GM12872 (cell line): ENCODE data around the gene ERG.

ENCODE experiments used
- CTCF ChIP-seq: IDR thresholded peaks from 3 replicates; pipeline ENCODE4 v1.5.1; 2011; ENCODE audit warnings: low read depth, mild to moderate bottlenecking, low read length, moderate library complexity; ENCODE audit not compliant: insufficient read depth

The ERG gene

GRCh38 chr21:38358098-38358497, 140.2 kb downstream of the ERG start:
- TF ChIP-seq CTCF: no peak

DNA sequence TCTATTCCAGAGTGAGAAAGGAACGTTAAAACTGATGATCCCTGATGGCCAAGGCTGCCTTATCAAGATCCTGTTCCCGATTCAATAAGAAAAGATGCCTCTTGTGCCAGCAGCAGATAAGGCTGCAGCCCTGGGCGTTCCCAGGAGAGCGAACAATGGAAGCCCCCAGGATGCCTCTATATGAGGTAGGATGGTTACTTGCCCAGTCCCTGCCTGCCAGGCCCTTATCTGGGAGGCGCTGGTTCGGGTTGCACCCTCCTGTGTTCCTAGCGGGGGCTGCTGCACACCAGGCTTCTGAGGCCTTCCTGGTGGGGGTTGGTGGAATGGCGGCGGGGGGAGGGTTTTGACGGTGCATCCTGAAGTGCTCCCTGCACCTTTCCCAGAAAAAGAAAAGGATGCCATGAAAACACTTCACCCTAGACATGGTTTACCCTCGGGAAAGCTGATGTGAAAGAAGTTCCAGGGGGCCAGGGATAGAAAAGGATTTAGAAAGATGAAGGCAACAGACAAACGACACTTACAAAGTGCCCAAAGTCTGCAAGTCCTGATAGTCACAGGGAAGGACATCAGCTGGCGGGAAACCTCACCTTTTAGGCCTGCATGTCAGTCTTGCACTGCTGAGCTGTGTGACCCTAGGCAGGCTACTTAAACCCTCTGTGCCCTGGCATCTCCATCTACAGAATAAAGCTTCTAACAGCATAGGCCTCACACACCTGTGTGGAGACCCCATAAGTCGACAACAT, 141.2 kb downstream of the ERG start:
- no peak for TF ChIP-seq CTCF

GRCh38 chr21:38355992-38356781, 142.1 kb downstream of the ERG start:
- TF ChIP-seq CTCF: peak; percentile 99

- TF ChIP-seq CTCF: no peak
Measured at GRCh38 chr21:38355353-38355752, 142.9 kb downstream of the ERG start.

DNA sequence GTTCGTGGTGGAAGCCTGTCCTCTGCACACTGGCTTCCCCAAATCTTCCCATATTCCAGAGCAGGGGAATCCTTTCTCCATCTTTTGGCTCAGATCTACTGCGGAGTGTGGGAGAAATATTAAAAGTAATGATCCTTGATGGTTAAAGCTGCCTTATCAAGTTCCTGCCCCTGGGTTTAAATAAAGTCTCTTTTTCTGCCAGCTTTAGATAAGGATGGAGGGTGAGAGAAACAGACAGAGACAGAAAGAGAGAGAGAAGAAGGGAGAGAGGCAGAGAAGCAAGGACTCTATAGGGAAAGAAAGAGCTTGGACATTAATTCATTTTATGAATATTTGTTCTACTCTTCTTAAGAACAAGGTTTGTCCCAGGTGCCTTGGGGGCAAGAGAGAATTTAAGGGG, 143.5 kb downstream of the ERG start:
- TF ChIP-seq CTCF: no peak

GRCh38 chr21:38354231-38354630, 144.0 kb downstream of the ERG start:
- TF ChIP-seq CTCF: no peak

GRCh38 chr21:38352536-38353219, 145.6 kb downstream of the ERG start:
- peak; percentile 72 for TF ChIP-seq CTCF
